Endothelial cell of umbilical vein (primary cell): ENCODE data around the gene SDK2. TPM values are rescaled to one million over a fixed set of nuclear protein-coding genes. Genes with fewer than 3 reads are reported as not detected.

Experiments
- BruUV-seq: library from RNA; stranded (reverse); fragments of 400-500 nt; replicated peaks from 2 replicates; lab custom pipeline; 2021; lab: Mats Ljungman, UMichigan
- CTCF ChIA-PET: fragments of 300-600, 350-600 bp; sonication (Branson Sonifier 250); formaldehyde crosslinking; loops from one replicate; lab custom pipeline; 2021; ENCODE audit warnings: antibody characterized with exemption, inconsistent platforms; lab: Charles Lee
- POLR2A ChIA-PET: fragments of 300-600, 350-600 bp; sonication (Branson Sonifier 250); formaldehyde crosslinking; loops from one replicate; lab custom pipeline; 2021; ENCODE audit warnings: antibody characterized with exemption, inconsistent platforms; lab: Charles Lee
- DNase-seq: peaks from one replicate; pipeline ENCODE4 v3.0.0-alpha.2; 2011; ENCODE audit warnings: low read depth, low spot score
- FAIRE-seq: peaks from 2 replicates; lab custom pipeline; 2011; peaks lifted over from hg19 to GRCh38; lab: Jason Lieb, UNC
- H2AFZ ChIP-seq: 2 replicates; pipeline ENCODE4 v1.6.0; 2012; ENCODE audit warnings: low read depth, low read length, control low read depth, inconsistent platforms
- H3K27ac ChIP-seq: 2 replicates; pipeline ENCODE4 v1.5.1; 2011; ENCODE audit warnings: low read depth, mild to moderate bottlenecking, control low read depth, low read length, moderate library complexity; ENCODE audit not compliant: insufficient read depth
- H3K27me3 ChIP-seq, 2 experiments: 2 replicates each; pipeline versions ENCODE4 v1.6.0 to v1.6.1; 2011; ENCODE audit warnings: low read length in 2 of 2, mixed read lengths in 1 of 2; ENCODE audit not compliant: control insufficient read depth in 2 of 2, insufficient read depth in 2 of 2
- H3K36me3 ChIP-seq, 2 experiments: 2 replicates in 1 of 2; 3 replicates in 1 of 2; pipeline ENCODE4 v1.5.1; 2011; ENCODE audit warnings: low read length in 2 of 2, mild to moderate bottlenecking in 1 of 2, moderate library complexity in 1 of 2; ENCODE audit not compliant: control insufficient read depth in 2 of 2, insufficient read depth in 2 of 2; ENCODE audit errors: extremely low read depth in 1 of 2
- H3K4me1 ChIP-seq: 3 replicates; pipeline ENCODE4 v1.5.1; 2011; ENCODE audit warnings: mild to moderate bottlenecking, low read length; ENCODE audit not compliant: control insufficient read depth, insufficient read depth; ENCODE audit errors: extremely low read depth
- H3K4me2 ChIP-seq: 2 replicates; pipeline ENCODE4 v1.6.1; 2011; ENCODE audit warnings: low read length, control low read depth, mixed read lengths; ENCODE audit not compliant: insufficient read depth
- H3K4me3 ChIP-seq, 3 experiments: fragments of 200-600 bp in 1 of 3; sonication (generic), shearing (Covaris generic) in 1 of 3; replicated peaks in 1 of 3; 2 replicates each; pipeline ENCODE4 v1.5.1; 2011 to 2016; ENCODE audit warnings: control low read depth in 3 of 3, low read length in 3 of 3, mild to moderate bottlenecking in 2 of 3, inconsistent platforms in 1 of 3, low read depth in 1 of 3, moderate library complexity in 1 of 3; ENCODE audit not compliant: insufficient read depth in 1 of 3
- H3K79me2 ChIP-seq: 2 replicates; pipeline ENCODE4 v1.6.0; 2012; ENCODE audit warnings: low read length, inconsistent platforms; ENCODE audit not compliant: control insufficient read depth, insufficient read depth
- H3K9ac ChIP-seq: replicated peaks from 2 replicates; pipeline ENCODE3; 2011; ENCODE audit warnings: low read length, control low read depth; ENCODE audit not compliant: insufficient read depth; ENCODE audit errors: extremely low read depth
- H3K9me1 ChIP-seq: replicated peaks from 3 replicates; pipeline ENCODE4 v1.6.0; 2011; ENCODE audit warnings: mild to moderate bottlenecking, low read length; ENCODE audit not compliant: control insufficient read depth, insufficient read depth; ENCODE audit errors: extremely low read depth
- H3K9me3 ChIP-seq: replicated peaks from 2 replicates; pipeline ENCODE4 v1.5.1; 2012; ENCODE audit warnings: low read length, inconsistent platforms; ENCODE audit not compliant: control insufficient read depth, insufficient read depth
- H4K20me1 ChIP-seq: replicated peaks from 2 replicates; pipeline ENCODE3; 2011; ENCODE audit warnings: mild to moderate bottlenecking, low read length; ENCODE audit not compliant: control insufficient read depth, insufficient read depth; ENCODE audit errors: extremely low read depth
- EZH2 ChIP-seq: IDR thresholded peaks from 2 replicates; pipeline ENCODE4 v1.6.1; 2012; ENCODE audit warnings: borderline replicate concordance, low read depth, mild to moderate bottlenecking, moderate library complexity, low read length, inconsistent platforms; ENCODE audit not compliant: severe bottlenecking
- FOS ChIP-seq: IDR thresholded peaks from 2 replicates; pipeline ENCODE4 v1.6.1; 2011; ENCODE audit warnings: mild to moderate bottlenecking, low read length, moderate library complexity, borderline replicate concordance; ENCODE audit not compliant: insufficient read depth
- GATA2 ChIP-seq: IDR thresholded peaks from 2 replicates; pipeline ENCODE4 v1.7.0; 2011; ENCODE audit warnings: low read depth, mild to moderate bottlenecking, moderate library complexity, mixed read lengths, low read length; ENCODE audit not compliant: insufficient read length, insufficient read depth
- JUN ChIP-seq: IDR thresholded peaks from 2 replicates; pipeline ENCODE4 v1.6.1; 2011; ENCODE audit warnings: borderline replicate concordance, low read depth; ENCODE audit not compliant: insufficient read length, insufficient read depth
- MYC ChIP-seq: IDR thresholded peaks from one replicate; pipeline ENCODE4 v1.6.1; 2011; ENCODE audit warnings: mild to moderate bottlenecking, low read depth, low read length
- POLR2A ChIP-seq: IDR thresholded peaks from 2 replicates; pipeline ENCODE4 v1.6.1; 2012; ENCODE audit warnings: low read depth, mild to moderate bottlenecking, control low read depth, low read length
- POLR2AphosphoS5 ChIP-seq: IDR thresholded peaks from 2 replicates; pipeline ENCODE4 v1.6.1; 2012; ENCODE audit warnings: low read depth, mild to moderate bottlenecking, control low read depth, low read length, moderate library complexity; ENCODE audit not compliant: insufficient read depth
- dilution Hi-C: fragments of 300-500 bp; cut with MboI; formaldehyde crosslinking; loops from one replicate; pipeline ENCODE4 v1.15.0; 2019; ENCODE audit warnings: low sequenced_read_pairs; ENCODE audit not compliant: extremely low pct_ligation_motif_present
- intact Hi-C: fragments of 100-400 bp; cut with micrococcal nuclease; formaldehyde crosslinking; loops from one replicate; pipeline ENCODE4 v1.10.0; 2022
- polyA plus RNA-seq, 4 experiments: library from polyadenylated mRNA; depleted of rRNA in 3 of 4; stranded (reverse) in 3 of 4; unstranded in 1 of 4; fragments of >200 nt; gene quantifications; 2 replicates each; pipeline versions ENCODE4 v1.2.1 to v1.2.3, GENCODE V29; 2011 to 2012; ENCODE audit warnings: missing spikeins in 1 of 4
- total RNA-seq: library from RNA; stranded (reverse); gene quantifications from 2 replicates; pipeline ENCODE4 v1.2.3, GENCODE V29; 2021
- TF ChIP-seq, protein P1 (sequence below): IDR thresholded peaks from 2 replicates; pipeline ENCODE4 v1.6.1; 2011; ENCODE audit not compliant: insufficient read depth, insufficient read length
- TF ChIP-seq, protein P2 (sequence below), 2 donors: IDR thresholded peaks; 1 replicate in 1 of 2; 2 replicates in 1 of 2; pipeline ENCODE4 v1.5.1; 2011; ENCODE audit warnings: low read length in 2 of 2, mild to moderate bottlenecking in 2 of 2, moderate library complexity in 2 of 2, control low read depth in 1 of 2, inconsistent platforms in 1 of 2, low read depth in 1 of 2; ENCODE audit not compliant: insufficient read depth in 1 of 2; ENCODE audit errors: extremely low read depth in 1 of 2

SDK2 gene
- total and polyA plus RNA-seq, 2 donors (not counting 3 experiments of a cell fraction or from before 2014, with no cell fraction given), result not detected

DNA sequence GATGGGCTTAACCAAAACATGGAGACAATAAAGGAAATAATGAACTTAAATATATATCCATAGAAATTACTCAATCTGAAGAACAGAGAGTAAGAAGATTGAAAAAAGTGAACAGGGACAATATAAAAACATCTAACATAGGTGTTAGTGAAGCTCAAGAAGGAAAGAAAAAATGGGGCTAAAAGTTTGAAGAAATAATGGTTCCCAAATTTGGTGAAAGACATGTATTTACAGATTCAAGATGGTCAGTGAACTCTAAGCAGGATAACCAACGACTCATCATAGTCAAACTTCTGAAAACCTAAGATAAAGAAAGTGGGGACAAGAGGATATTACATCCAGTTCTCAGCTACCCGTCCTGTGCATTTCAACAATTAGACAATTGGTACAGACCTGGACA is 22.6 kb downstream of the SDK2 start:
- H3K4me3 ChIP-seq, result no peak overlapping the region
- no TSS peak for BruUV-seq
- CTCF ChIA-PET, result no interaction called here
- H4K20me1 ChIP-seq, result no peaks in the 10 kb centered on the region
- no peak overlapping the region for H3K4me2 ChIP-seq
- H2AFZ ChIP-seq, result no peak overlapping the region
- H3K79me2 ChIP-seq, result no peaks in the 10 kb centered on the region
- TF ChIP-seq, protein P1, sequence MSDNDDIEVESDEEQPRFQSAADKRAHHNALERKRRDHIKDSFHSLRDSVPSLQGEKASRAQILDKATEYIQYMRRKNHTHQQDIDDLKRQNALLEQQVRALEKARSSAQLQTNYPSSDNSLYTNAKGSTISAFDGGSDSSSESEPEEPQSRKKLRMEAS, result no peak
- TF ChIP-seq GATA2 (no peak), POLR2AphosphoS5 (no peak), MYC (no peak), EZH2 (no peak), JUN (no peak), FOS (no peak), POLR2A (no peak)
- TF ChIP-seq, protein P2, sequence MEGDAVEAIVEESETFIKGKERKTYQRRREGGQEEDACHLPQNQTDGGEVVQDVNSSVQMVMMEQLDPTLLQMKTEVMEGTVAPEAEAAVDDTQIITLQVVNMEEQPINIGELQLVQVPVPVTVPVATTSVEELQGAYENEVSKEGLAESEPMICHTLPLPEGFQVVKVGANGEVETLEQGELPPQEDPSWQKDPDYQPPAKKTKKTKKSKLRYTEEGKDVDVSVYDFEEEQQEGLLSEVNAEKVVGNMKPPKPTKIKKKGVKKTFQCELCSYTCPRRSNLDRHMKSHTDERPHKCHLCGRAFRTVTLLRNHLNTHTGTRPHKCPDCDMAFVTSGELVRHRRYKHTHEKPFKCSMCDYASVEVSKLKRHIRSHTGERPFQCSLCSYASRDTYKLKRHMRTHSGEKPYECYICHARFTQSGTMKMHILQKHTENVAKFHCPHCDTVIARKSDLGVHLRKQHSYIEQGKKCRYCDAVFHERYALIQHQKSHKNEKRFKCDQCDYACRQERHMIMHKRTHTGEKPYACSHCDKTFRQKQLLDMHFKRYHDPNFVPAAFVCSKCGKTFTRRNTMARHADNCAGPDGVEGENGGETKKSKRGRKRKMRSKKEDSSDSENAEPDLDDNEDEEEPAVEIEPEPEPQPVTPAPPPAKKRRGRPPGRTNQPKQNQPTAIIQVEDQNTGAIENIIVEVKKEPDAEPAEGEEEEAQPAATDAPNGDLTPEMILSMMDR (IDR thresholded peaks at IDR 0.05; ENCODE audit: extremely low read depth in 1 of 2, insufficient read depth in 1 of 2, low read depth in 1 of 2, low read length in 2 of 2), result no peak
- intact Hi-C loops, result no loop called here
- no peaks in the 10 kb centered on the region for H3K27me3 ChIP-seq
- POLR2A ChIA-PET, result no interaction called here
- DNase-seq, result no peak
- dilution Hi-C loops, result no loop called here
- H3K27ac ChIP-seq, result no peak overlapping the region
- H3K4me1 ChIP-seq, result no peaks in the 10 kb centered on the region
- no peak for FAIRE-seq
- no peak overlapping the region for H3K9ac ChIP-seq
- no peaks in the 10 kb centered on the region for H3K9me1 ChIP-seq
- no peaks in the 10 kb centered on the region for H3K9me3 ChIP-seq
- no peaks in the 10 kb centered on the region for H3K36me3 ChIP-seq
